ENCODE measurements around the gene TRMT10C. TPM values are rescaled to one million over a fixed set of nuclear protein-coding genes. Genes with fewer than 3 reads are reported as not detected.
A peak's percentile ranks its signal among the peaks of the same experiment; 100 is the strongest.

TRMT10C gene
- total and polyA plus RNA-seq, 2 experiments from 2014 or later, result 61.9 to 145 TPM

DNA sequence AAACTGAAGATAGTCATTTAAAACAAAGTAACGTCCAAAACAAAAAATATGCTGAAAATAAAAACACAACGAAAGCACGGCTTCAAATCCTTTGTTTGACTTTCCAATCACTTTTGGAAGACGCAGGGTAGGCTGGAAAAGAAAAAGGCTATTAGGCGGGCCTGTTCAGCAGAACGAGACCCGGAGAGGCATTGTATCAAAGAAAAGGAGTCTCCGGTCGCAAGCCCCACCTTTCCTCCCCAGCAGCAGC lies 49.3 kb upstream of the TRMT10C start (continued):
- TF ChIP-seq, protein P1, sequence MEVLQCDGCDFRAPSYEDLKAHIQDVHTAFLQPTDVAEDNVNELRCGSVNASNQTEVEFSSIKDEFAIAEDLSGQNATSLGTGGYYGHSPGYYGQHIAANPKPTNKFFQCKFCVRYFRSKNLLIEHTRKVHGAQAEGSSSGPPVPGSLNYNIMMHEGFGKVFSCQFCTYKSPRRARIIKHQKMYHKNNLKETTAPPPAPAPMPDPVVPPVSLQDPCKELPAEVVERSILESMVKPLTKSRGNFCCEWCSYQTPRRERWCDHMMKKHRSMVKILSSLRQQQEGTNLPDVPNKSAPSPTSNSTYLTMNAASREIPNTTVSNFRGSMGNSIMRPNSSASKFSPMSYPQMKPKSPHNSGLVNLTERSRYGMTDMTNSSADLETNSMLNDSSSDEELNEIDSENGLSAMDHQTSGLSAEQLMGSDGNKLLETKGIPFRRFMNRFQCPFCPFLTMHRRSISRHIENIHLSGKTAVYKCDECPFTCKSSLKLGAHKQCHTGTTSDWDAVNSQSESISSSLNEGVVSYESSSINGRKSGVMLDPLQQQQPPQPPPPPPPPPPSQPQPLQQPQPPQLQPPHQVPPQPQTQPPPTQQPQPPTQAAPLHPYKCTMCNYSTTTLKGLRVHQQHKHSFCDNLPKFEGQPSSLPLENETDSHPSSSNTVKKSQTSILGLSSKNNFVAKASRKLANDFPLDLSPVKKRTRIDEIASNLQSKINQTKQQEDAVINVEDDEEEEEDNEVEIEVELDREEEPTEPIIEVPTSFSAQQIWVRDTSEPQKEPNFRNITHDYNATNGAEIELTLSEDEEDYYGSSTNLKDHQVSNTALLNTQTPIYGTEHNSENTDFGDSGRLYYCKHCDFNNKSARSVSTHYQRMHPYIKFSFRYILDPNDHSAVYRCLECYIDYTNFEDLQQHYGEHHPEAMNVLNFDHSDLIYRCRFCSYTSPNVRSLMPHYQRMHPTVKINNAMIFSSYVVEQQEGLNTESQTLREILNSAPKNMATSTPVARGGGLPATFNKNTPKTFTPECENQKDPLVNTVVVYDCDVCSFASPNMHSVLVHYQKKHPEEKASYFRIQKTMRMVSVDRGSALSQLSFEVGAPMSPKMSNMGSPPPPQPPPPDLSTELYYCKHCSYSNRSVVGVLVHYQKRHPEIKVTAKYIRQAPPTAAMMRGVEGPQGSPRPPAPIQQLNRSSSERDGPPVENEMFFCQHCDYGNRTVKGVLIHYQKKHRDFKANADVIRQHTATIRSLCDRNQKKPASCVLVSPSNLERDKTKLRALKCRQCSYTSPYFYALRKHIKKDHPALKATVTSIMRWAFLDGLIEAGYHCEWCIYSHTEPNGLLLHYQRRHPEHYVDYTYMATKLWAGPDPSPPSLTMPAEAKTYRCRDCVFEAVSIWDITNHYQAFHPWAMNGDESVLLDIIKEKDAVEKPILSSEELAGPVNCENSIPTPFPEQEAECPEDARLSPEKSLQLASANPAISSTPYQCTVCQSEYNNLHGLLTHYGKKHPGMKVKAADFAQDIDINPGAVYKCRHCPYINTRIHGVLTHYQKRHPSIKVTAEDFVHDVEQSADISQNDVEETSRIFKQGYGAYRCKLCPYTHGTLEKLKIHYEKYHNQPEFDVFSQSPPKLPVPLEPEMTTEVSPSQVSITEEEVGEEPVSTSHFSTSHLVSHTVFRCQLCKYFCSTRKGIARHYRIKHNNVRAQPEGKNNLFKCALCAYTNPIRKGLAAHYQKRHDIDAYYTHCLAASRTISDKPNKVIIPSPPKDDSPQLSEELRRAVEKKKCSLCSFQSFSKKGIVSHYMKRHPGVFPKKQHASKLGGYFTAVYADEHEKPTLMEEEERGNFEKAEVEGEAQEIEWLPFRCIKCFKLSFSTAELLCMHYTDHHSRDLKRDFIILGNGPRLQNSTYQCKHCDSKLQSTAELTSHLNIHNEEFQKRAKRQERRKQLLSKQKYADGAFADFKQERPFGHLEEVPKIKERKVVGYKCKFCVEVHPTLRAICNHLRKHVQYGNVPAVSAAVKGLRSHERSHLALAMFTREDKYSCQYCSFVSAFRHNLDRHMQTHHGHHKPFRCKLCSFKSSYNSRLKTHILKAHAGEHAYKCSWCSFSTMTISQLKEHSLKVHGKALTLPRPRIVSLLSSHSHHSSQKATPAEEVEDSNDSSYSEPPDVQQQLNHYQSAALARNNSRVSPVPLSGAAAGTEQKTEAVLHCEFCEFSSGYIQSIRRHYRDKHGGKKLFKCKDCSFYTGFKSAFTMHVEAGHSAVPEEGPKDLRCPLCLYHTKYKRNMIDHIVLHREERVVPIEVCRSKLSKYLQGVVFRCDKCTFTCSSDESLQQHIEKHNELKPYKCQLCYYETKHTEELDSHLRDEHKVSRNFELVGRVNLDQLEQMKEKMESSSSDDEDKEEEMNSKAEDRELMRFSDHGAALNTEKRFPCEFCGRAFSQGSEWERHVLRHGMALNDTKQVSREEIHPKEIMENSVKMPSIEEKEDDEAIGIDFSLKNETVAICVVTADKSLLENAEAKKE (CRISPR knock-in tag; IDR thresholded peaks at IDR 0.05), result no peak
- no peak for TF ChIP-seq POLR2AphosphoS5 (IDR thresholded peaks at IDR 0.05; ENCODE audit: low read depth)
- TF ChIP-seq, protein P2, sequence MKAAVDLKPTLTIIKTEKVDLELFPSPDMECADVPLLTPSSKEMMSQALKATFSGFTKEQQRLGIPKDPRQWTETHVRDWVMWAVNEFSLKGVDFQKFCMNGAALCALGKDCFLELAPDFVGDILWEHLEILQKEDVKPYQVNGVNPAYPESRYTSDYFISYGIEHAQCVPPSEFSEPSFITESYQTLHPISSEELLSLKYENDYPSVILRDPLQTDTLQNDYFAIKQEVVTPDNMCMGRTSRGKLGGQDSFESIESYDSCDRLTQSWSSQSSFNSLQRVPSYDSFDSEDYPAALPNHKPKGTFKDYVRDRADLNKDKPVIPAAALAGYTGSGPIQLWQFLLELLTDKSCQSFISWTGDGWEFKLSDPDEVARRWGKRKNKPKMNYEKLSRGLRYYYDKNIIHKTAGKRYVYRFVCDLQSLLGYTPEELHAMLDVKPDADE (IDR thresholded peaks at IDR 0.05), result no peak
- TF ChIP-seq NANOG (IDR thresholded peaks at IDR 0.05; ENCODE audit: borderline replicate concordance), result no peak

DNA sequence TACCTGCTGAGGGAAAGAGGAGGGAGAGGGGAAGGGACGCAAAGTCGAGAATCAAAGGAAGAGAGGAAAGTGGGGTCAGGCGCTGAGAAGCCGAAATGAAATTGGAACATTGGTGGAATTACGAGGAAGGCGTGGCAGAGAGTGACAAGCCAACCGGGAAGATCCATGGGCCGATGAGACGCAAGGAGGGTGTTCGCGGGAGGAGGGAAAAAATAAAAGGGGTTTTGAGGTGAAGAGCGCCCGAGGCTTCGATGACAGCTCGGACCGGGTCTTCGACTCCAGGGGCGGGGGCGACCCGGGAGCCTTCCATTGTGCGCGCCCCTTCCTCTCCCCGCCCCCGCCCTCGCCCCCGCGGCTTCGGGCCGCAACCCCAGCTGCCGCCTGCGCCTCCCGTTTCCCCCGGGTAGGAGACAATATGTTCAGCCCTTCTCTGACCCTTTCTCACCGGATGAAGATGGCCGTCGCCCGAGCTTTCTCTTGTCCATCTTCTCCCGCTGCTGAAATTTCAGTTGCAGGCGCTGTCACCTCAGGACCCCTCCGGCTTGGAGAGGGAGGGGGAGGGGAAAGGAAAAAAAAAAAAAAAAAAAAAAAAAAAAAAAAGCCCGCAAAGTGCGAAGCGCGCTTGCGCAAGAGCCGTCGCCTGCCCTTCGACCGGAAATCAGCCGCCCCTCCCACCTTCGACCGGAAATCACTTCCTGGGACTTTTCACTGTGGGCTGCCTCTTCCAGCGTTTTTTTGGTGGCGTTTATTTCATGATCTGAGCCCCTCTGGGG lies 48.8 kb upstream of the TRMT10C start, which contains the start of gene SENP7:
Gene SENP7, minus strand, starts transcription at position 567 of the 773 bp plus-strand sequence. Its CDS starts 82 bp downstream, at position 485.
- H3K4me1 Mint-ChIP-seq, result peaks cover 5% of the 10 kb centered on the region; the same call in 1 of the 3 replicates
- Histone ChIP-seq H2AFZ (peak within 1 kb of the TSS; percentile 57; the same call in 1 of the 2 replicates), H3K27ac (ENCODE audit: low read depth) (peak within 1 kb of the TSS; percentile 89), H3K4me2 (peak within 1 kb of the TSS; percentile 79), H3F3A (replicated peaks; ENCODE audit: low read depth) (no peaks in the 10 kb centered on the region), H3K27me3 (ENCODE audit: insufficient read depth) (no peaks in the 10 kb centered on the region), H3K4me3 (peak within 1 kb of the TSS; percentile 59), H3K9me2 (ENCODE audit: insufficient read depth) (no peaks in the 10 kb centered on the region), H3K79me2 (replicated peaks; ENCODE audit: insufficient read depth) (no peaks in the 10 kb centered on the region), H3K36me3 (ENCODE audit: insufficient read depth) (no peaks in the 10 kb centered on the region), H4K20me1 (replicated peaks; ENCODE audit: insufficient read depth) (no peaks in the 10 kb centered on the region), H3K4me1 (ENCODE audit: insufficient read depth) (peaks cover 4% of the 10 kb centered on the region)
- peak within 1 kb of the TSS; percentile 97 for H3K27ac Mint-ChIP-seq
- H3K9me3 Mint-ChIP-seq, result no peaks in the 10 kb centered on the region
- DNase-seq (ENCODE audit: low spot score), result peak; percentile 89
- peaks cover 8% of the 10 kb centered on the region for H3K27me3 Mint-ChIP-seq (ENCODE audit: insufficient read depth, low read depth, poor library complexity)
- peak; percentile 75 for ATAC-seq
- no peaks in the 10 kb centered on the region for H3K36me3 Mint-ChIP-seq (ENCODE audit: low read depth)
- peak within 1 kb of the TSS; percentile 96 for H3K4me3 Mint-ChIP-seq
- TF ChIP-seq, protein P2 (IDR thresholded peaks at IDR 0.05), result 0 out of 2 replicates have a peak, but pooled peaks have one; percentile 52
- TF ChIP-seq, protein P1 (CRISPR knock-in tag; IDR thresholded peaks at IDR 0.05), result no peak
- TF ChIP-seq EZH2 (IDR thresholded peaks at IDR 0.05; ENCODE audit: low read depth, unreplicated experiment) (no peak), POLR2AphosphoS5 (IDR thresholded peaks at IDR 0.05; ENCODE audit: low read depth) (peak; percentile 59), NANOG (IDR thresholded peaks at IDR 0.05; ENCODE audit: borderline replicate concordance) (no peak)
